GM21717 (cell line): ENCODE data around the gene TUT7.
"Not testable (repeated sequence)": the region's sequence is repeated elsewhere in the genome, so short reads cannot be mapped to it uniquely, and the experiment has no call there.

Experiments used
- ATAC-seq: cut with Tn5 transposase; IDR thresholded peaks from one replicate; pipeline ENCODE4 v1.9.1; 2021; ENCODE audit warnings: mild to moderate bottlenecking, moderate library complexity; ENCODE audit not compliant: unreplicated experiment

The TUT7 gene, protein sequence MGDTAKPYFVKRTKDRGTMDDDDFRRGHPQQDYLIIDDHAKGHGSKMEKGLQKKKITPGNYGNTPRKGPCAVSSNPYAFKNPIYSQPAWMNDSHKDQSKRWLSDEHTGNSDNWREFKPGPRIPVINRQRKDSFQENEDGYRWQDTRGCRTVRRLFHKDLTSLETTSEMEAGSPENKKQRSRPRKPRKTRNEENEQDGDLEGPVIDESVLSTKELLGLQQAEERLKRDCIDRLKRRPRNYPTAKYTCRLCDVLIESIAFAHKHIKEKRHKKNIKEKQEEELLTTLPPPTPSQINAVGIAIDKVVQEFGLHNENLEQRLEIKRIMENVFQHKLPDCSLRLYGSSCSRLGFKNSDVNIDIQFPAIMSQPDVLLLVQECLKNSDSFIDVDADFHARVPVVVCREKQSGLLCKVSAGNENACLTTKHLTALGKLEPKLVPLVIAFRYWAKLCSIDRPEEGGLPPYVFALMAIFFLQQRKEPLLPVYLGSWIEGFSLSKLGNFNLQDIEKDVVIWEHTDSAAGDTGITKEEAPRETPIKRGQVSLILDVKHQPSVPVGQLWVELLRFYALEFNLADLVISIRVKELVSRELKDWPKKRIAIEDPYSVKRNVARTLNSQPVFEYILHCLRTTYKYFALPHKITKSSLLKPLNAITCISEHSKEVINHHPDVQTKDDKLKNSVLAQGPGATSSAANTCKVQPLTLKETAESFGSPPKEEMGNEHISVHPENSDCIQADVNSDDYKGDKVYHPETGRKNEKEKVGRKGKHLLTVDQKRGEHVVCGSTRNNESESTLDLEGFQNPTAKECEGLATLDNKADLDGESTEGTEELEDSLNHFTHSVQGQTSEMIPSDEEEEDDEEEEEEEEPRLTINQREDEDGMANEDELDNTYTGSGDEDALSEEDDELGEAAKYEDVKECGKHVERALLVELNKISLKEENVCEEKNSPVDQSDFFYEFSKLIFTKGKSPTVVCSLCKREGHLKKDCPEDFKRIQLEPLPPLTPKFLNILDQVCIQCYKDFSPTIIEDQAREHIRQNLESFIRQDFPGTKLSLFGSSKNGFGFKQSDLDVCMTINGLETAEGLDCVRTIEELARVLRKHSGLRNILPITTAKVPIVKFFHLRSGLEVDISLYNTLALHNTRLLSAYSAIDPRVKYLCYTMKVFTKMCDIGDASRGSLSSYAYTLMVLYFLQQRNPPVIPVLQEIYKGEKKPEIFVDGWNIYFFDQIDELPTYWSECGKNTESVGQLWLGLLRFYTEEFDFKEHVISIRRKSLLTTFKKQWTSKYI (N-terminal part only)

GRCh38 chr9:86354011-86354817, at the start of gene TUT7:
Gene TUT7, minus strand, starts transcription at chr9:86354410. Its CDS starts 1,211 bp downstream, at chr9:86353199.
- ATAC-seq = peak; percentile 79

GRCh38 chr9:86402591-86402990, 48.4 kb upstream of the TUT7 start:
- no peak for ATAC-seq

DNA sequence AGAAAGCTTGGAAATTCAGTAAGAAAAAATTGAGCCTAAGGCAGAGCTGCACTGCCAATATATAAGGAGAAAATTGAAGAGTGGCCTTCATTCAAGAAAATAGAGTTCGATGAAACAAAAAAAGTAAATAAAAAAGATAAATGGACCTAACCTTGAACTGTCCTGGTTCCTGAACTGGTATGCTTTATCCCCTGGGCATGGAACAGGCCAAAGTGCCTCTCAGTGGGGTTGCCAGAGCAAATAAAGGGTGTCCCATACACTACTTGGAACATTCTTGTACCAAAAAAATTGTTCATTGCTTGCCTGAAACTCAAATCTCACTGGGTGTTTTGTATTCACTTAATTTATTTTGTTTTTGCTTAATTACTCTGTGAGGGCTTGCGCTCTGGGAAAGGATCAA, 42.2 kb upstream of the TUT7 start:
- no peak for ATAC-seq

- ATAC-seq = not testable (repeated sequence)
Observed at GRCh38 chr9:86390184-86390583, 36.0 kb upstream of the TUT7 start.

DNA sequence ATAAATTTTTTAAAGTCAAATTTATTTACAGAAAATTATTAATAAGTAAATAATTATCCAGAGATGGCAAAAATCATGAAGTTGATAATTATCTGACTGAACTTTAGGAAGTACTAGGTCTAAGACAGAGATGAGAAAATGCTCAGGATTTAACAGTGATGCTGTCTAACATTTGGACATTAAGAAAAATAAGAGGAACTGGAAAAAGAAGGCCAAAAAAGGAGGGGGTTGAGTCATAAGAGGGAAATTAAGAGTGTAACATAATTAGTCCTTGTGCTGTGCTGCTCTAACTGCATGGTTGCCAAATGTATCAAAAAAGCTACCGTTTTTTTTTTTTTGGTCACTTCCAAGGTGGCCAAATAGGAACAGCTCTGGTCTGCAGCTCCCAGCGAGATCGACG, 35.4 kb upstream of the TUT7 start:
- ATAC-seq = no peak

DNA sequence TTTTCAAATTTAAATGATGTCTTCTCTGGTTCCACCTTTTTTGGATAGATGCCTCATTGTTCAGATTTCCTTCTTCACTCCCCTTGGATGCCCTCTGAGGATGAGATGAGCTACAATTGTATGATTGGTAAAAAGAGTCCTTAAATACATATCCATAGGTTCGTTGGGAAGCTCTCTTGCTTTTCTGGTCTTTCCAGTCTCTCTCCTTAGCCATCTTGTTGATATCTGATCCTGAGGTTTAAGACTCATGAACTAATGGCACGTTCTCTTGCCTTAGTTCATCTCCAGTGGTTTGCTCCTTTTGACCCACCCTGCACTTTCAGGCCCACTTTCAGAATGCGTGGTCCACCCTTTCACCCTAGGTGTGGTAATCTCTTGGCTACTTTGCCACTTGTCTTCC, 33.2 kb upstream of the TUT7 start:
- ATAC-seq = no peak

- not testable (repeated sequence) for ATAC-seq
Observed at GRCh38 chr9:86383000-86383399, 28.8 kb upstream of the TUT7 start.

DNA sequence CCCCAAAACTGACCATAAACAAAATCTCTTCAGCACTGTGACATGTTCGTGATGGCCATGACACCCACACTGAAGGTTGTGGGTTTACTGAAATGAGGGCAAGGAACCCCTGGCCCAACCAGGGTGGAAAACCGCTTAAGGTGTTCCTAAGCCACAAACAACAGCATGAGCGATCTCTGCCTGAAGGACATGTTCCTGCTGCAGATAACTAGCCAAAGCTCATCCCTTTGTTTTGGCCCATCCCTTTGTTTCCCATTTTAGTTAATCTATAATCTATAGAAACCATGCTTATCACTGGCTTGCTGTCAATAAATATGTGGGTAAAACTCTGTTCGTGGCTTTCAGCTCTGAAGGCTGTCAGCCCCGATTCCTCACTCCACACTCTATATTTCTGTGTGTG, 21.8 kb upstream of the TUT7 start:
- ATAC-seq = no peak

DNA sequence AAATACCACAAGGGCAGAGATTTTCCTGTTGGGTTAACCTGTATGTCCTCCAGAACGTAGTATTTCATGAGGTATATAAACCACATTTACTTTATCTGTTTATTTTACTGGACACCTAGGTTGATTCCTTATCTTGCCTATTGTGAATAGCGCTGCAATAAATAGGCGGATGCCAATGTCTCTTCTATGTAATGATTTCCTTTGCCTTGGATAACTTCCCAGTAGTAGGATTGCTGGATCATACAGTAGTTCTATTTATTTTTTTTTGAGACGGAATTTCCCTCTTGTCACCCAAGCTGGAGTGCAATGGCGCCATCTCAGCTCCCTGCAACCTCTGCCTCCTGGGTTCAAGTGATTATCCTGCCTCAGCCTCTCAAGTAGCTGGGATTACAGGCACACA, 15.6 kb upstream of the TUT7 start:
- ATAC-seq = no peak

GRCh38 chr9:86368871-86369521, 14.8 kb upstream of the TUT7 start:
- ATAC-seq = no peak

DNA sequence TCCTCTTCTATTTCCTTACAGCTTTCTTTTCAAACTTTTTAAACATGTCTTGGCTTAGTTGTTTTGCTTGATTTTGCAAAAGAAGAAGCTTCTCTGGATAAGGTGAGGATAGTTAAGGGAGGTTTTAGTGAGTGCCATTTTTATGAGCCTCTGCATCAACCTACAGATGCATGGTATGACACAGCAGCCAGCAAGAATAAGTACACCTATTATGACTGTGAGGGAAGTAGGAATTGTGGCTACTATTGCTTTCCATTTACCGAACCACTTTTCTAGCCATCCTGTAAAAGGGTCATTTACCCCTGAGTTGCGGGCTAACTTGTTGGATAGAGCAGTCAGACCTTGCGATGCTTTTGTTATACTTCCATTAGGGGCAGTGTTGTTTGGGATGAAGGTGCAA, 7.0 kb upstream of the TUT7 start:
- ATAC-seq = no peak

DNA sequence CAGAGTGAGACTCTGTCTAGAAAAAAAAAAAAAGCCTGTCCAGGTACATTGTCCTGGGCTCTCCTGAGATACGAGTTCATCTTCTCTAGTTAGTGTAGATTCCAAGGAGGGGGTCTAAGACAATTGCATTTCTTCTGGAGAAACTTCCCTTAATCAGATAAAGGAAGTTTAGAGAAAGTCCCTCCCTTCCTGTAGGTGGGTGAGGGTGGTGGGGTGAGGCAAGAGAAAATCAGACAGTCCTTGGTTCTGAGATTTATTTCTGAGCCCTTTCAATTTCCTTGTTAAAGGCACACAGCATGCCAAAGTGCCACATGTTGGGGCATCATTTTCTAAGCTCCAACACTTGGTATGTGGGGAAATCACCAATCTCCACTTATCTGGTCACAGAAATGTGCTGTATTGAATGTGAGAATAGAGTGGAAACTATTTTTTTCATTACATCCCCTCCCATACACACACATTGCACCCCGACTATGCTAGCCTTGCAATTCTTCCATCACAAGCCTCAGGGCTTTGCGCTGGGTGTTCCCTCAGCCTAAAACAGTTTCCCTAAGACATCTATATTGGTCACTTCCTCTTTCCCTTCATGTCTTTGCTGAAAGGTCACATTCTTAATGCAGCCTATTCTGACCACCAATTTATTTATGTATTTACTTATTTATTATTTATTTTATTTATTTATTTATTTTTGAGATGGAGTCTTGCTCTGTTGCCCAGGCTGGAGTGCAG, 5.1 kb upstream of the TUT7 start:
- ATAC-seq = no peak

GRCh38 chr9:86356871-86357866, 3.0 kb upstream of the TUT7 start:
- ATAC-seq = no peak

- no peak for ATAC-seq
Observed at GRCh38 chr9:86355814-86356213, 1.6 kb upstream of the TUT7 start.

GRCh38 chr9:86354818-86355309, 654 bp upstream of the TUT7 start:
- ATAC-seq = no peak

- ATAC-seq = no peak
Observed at GRCh38 chr9:86353655-86354010, 577 bp downstream of the TUT7 start.

GRCh38 chr9:86352440-86353077, 1.7 kb downstream of the TUT7 start:
- no peak for ATAC-seq
